GM21723 (cell line): ENCODE results near the gene UCN2.
"Not testable (repeated sequence)": the region's sequence is repeated elsewhere in the genome, so short reads cannot be mapped to it uniquely, and the experiment has no call there.

Experiments used
- ATAC-seq: cut with Tn5 transposase; IDR thresholded peaks from one replicate; pipeline ENCODE4 v1.9.1; 2021; ENCODE audit warnings: mild to moderate bottlenecking, moderate library complexity; ENCODE audit not compliant: unreplicated experiment

Gene UCN2

DNA sequence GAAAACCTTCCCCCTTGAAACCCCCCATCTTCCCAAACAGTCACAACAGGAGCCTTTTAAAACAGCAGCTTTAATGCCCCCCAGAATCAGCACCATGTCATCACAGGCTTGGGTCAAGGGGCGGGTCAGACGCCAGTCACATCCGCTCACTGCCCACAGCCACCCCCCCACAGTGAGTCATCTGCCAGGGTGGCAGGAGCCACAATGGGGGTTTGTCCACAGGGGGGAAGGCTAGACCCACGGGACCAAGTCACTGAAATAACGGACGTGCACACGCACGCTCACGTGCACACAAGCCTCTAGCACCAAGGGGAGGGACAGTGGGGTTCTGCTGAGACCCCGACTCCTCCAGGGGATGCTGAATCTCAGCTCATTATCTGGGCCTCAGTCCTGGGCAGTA, 441 bp upstream of the UCN2 start:
- no peak for ATAC-seq

DNA sequence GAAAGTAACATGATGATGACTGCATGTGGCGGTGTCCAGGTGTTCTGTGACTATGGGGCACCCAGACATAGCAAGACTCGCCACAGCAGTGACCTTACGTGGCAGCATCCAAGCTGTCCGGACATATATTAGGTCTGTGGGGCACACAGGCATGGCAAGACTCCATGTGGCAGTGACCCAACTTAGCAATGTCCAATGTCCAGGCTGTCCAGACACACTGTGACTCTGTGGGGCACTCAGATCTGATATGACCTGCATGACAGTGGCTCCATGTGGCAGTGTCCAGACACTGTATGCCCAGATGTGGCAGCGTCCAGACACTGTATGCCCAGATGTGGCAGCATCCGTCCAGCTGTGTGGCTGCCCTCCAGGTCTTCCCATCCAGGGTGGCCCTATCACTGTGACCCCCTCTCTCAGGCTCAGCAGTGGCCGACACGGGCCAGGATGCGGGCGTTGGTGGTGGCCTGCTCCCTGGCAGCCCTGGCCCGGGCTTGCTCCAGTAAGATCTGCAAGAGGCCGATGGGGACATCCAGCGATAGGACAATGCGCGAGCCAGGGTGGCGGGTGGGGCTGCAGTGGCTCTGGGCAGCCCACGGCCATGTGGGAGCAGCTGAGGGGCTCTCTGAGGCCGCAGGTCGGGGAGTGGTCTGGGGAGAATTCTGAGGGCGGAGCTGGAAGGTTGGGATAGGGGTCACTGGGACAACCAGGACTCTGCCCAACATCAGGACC, 1.1 kb downstream of the UCN2 start:
- ATAC-seq = no peak

DNA sequence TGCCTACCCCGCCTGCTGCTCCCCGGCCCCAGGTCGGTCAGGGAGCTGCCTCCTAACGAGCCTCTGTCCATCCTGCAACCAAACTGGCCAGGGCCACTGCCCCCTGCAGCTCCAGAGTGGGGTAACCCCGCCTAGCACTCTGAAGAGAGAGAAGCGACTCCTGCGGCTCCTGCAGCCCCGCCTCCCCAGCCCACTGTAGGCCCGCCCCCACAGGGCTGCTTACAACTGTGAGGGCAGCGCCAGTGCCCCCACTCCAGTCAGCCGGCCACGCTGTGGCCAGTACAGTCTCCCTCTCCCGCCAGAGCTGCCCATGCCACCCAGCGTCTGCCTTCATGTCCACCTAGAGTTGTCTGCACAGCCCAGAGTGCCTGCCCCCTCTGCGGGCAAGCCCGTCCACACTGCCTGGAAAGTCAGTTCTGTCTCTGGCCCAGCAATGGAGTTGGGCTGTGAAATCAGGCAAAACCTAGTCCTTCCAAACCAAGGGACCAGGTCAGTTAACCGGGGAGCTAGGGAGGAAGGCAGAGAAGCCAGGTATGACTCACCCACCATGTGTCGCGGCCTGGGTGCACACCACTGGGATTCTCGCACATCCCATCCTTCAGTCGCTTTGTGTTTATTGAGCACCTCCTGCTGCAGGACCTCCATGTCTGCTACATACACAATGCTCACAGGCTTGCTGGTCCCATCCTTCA, 2.4 kb downstream of the UCN2 start:
- no peak for ATAC-seq

DNA sequence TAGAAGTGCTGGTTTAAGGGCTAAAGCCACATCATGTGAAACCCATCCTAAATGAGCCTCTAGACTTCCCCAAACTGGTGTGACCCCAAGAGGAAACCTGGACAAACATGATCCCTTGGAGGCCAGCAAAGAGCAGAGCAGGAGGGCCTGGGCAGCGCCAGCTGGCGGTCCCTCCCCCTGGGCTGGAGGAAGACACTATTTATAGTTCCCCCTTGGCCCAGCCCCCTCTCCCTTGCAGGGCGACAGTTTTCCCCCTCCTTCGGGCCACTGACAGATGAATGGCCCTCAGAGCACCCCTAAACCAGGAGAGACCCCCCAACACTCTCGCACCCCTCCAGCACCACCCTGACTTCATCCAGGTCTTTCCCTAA, 2.9 kb downstream of the UCN2 start:
- no peak for ATAC-seq

DNA sequence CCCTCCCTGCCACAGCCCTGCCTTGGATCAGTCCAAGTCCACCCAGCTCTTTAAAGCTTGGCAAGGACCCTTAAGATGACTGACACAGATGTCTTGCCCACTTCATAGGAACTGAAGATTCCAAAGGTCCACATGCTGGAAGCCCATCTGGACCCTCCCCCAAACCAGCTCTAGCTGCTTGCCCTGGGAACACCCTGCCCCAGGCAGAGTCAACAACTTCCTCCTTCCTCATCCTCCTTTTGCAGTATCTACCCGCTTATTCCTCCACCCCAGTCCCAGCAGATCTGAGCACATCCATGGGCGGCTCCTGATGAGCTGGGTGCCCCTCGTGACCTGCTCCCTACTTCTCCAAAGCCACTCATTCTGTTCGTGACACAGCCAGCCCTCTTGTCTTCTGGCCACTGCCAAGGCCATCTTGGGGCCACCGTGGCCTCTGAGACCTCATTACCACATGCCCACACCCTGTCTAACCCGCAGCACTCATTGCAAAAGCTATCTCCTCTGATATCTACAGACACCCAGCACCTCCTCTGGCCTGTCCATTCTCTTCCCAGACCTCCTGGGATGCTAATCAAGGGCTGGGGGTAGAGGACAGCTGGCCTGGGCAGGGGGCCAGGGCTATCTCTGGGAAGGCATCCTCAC, 5.0 kb downstream of the UCN2 start:
- no peak for ATAC-seq

DNA sequence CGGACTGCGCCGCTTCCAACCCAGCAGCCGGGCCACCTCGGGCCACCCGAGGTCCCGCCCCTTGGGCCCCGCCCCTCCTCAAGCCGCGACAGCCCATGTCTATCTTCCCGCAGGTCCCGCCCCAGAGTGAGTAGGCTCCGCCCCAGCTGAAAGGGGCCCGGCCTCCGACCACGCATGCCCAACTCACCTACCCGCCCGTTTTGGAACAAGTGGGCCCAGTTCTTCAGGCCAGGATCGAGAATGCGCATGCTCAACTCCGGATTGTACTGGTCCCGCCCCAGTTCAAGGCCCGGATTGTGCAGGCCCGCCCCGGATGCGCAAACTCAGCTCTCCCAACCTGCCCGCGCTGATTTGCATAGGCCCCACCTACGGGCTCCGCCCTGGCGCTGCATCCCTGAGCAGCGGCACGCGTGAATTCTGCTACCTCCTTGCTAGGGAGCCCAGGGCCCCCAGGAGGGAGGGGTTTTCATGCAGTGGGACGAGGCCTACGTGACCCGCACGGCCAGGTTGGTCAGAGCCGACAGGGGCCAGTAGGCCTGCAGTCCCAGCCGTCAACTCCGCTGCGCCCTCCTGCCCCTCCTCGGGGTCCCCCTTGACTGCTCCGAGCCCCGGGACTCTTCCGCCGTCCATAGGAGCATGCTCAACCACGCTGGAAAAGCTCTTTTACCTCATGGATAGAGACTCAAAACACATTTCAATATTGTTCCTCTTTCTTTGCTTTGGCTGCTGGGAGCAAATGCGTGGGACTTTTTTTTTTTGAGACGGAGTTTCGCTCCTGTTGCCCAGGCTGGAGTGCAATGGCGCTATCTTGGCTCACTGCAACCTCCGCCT, 6.6 kb downstream of the UCN2 start, which contains the start of gene PFKFB4:
Gene PFKFB4 (minus strand): TSS at position 8 of the 831 bp plus-strand sequence. CDS start 26 bp downstream, outside the sequence.
- peak; percentile 83 for ATAC-seq

DNA sequence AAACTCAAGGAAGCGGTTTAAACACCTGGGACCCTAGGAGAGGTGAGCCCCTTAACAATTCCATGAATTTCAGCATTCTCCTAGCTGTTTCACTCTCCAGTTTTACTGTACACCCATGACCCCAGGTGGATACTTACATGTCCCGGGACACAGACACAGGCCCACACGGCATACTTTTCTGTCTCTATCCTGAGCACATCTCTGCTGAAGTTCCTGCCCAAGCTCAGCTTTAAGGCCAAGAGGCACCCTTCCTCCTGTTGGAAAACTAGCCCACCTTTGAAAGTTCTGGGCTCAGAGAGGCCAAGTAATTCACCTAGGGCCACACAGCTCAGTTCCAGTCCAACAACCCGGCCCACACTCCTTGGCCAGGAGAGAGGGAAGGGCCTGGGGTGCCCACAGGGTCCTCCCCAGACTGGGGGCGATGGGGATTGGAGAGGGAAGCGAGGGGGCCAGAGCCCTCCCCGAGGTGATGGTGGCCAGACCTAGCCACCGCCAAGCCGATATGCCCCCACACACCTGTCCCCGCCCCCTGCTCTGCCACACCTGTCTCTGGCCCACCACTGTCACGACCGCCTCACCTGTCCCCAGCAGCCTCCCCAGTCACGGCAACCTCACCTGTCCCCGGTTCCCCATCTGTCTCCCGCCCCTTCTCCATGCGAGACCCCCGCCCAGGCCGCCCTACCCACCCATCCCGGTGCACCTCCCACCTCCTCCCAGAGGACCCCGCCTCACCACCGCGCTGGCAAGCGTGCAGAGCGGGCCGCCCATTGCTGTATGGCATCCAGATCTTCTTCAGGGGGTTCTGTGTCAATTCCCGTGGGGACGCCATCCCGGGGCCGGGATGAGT, 7.4 kb downstream of the UCN2 start:
- no peak for ATAC-seq

DNA sequence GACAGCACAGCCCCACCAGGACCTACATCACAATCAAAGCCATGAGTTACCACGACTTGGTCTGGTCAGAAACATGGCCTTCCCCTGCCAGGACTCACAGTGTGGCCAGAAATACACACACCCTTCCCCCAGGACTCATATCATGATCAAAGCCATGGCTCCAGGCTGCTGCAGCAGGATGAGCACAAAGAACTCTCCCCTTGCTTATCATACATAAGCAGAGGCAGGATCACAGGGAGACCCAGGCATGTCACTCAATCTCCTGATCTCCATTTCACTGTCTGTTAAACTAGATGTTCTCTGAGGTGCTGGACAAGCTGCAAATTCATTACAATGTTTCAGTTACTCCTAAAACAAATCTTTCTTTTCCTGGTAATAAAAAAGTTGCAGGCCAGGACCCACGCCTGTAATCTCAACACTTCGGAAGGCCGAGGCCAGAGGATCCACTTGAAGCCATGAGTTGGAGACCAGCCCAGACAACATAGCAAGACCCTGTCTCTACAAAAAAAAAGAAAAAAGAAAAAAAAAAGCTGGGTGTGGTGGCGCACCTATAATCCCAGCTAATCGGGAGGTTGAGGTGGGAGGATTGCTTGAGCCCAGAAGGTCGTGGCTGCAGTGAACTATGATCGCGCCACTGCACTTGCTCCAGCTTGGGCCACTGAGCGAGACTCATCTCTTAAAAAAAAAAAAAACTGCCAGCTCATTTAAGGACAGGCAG, 8.2 kb downstream of the UCN2 start:
- ATAC-seq = no peak

DNA sequence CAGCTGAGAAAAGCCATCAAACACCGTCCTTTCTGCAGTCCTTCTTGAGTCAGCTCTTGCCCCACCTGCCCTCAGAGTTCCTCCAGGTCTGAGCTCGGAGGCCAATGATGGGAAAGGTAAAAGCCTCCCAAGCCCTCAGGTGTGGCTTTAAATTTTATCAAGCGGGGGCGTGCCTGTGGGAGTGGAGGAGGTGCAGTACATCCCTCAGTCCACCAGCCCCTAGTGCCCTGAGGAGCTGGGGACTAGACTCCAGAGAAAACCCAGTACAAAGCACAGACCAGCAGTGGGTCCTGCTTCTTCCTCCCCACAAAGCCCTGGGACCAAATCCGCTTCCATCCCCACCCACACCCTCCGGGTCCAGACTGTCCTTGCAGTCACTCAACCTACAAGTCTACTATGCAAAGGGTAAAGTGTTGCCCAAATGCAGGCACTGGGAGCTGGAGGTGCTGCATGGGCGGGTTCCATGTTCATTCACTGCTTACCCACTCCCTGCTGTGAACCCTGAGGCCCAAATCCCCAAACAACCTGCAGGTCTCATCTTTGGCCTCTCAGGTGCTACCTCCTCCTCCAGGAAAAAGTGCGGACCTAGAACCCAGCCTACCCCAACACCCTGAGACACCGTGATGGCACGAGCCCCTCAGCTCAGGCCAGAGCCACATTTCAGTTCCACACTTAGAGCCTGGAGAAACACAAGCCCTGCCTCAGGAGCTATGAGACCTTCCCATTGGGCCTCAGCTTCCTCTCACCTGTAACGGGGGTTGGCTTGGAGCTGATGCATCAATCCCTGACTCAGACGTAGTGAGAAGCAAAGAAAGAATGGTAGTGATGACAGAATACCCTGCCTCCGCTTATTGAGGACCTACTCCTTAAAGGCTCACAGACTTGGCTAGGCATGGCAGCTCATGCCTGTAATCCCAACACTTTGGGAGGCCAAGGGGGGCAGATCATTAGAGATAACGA, 9.4 kb downstream of the UCN2 start:
- no peak for ATAC-seq

DNA sequence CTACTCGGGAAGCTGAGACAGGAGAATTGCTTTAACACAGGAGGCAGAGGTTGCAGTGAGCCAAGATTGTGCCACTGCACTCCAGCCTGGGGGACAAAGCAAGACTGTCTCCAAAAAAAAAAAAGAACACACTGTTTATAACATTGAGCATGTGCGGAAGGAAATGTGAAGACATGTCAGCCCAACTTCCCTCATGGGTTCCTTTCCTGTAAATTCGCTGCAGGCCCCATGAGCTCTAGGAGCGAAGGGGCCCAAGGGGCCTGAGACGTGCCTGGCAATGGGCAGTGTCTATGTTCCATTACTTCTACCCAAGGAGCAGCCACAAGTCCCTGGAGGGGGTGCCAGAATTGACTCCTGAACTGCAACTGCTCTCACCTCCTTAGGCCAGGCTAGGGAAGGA, 10.2 kb downstream of the UCN2 start:
- ATAC-seq = no peak

DNA sequence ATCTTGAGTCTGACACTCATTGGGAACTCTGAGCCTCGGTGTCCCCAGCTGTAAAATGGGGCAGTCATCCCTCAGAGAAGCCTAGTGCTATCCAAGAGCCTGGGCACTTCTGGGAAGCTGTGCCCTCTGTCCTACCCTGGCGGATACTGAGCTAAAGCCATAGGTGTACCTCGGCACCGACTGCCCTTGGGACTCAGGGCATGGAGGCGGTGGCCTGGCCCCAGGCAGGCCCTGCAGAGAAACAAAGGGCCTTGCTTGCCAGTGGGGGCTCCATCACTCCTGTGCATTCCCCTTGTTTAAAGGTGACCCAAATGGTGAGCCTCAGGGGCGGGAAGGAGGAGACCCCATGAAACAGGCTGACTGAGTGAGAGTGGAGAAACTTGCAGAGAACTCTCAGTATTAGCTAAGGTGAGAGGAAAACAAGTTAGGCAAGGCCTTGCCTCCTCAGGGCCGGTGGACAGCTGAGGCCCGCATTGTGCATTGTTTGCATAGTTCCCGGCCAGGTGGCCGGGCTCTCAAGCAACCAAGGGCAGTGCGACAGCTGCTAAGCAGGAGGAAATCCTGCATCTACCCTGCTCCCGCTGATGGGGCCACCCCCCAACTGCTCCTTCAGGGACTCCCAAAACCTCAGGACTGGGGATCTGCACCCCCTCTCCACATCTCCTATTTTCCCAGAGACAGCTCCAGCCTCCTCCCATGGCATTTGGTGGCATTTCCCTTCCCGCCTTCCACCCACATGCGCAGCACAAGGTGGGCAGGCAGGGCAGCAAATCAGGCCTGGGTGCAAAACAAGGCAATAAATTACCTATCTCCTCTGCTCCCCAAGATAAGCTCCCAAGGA, 11.2 kb downstream of the UCN2 start:
- ATAC-seq = no peak

DNA sequence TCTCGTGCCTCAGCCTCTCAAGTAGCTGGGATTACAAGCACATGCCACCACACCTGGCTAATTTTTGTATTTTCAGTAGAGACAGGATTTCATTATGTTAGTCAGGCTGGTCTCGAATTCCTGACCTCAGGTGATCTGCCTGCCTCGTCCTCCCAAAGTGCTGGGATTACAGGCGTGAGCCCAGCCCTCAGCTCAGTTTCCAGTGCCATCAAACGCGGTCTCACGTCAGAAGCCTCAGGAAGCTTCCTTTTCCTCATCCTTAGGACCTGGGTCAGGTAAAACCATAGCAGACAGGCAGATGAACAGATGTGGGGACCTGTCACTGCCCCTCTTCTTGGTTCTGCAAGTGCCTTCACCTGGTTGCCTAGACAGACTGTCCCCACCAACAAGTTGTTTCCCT, 11.9 kb downstream of the UCN2 start:
- ATAC-seq = not testable (repeated sequence)

DNA sequence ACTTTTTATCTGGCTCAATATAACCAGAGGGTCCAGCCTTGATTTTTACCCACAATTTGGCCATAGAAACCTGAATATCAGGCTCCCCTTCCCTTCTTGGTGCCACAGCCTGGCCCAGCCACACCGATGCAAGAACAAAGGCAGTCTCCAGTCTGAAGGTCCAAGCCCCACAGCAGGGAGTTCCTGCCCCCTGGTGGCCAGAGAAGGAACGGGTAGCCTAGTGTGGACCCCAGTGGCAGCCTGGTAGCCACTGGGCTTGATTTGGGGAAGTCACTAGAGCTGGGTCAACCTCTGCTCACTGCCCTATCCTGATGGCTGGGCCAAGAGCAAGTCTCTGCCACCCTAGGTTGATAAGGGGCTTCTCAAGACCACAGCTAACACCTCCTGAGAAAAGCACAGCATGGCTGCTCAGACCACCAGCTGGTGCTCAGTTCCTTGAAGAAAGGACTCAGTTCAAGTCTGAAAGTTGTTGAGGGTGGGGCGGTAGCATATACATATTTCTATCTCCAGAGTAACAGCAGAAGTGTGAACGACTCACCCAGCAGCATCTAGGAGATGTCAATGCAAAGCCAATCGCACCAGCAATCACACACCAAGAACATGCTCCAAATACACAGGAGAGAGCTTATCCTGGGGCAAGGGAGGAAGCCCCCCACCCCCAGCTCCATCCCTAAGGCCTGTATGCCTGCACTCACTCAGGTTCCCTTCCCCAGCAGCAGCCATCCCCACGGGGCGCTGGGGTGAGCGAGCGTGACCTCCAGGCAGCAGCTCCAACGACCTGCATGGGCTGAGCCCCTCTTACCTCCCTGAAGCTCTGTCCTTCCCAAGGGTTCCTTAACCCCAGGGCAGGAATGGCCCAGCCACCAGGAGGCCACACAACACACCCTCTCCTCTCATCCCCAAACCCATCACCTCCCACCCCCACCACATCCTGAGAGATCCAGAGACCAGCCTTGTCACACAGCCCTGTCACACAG, 14.6 kb downstream of the UCN2 start:
- peak; percentile 68 for ATAC-seq

DNA sequence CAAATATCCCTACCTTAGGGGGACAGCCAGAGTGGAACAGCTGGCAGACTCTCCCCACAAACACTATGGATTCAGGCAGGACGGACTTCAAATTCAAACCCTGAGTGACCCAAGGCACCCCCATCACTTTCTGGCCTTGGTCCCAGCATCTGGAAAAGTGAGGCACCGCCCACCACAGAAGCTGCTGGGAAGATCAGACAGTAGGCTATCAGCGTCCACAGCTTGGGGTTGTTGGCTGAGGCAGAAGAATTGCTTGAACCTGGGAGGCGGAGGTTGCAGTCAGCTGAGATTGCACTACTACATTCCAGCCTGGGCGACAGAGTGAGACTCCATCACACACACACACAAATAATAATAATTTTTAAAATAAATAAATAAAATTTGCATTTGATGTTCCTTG, 15.5 kb downstream of the UCN2 start:
- no peak for ATAC-seq

DNA sequence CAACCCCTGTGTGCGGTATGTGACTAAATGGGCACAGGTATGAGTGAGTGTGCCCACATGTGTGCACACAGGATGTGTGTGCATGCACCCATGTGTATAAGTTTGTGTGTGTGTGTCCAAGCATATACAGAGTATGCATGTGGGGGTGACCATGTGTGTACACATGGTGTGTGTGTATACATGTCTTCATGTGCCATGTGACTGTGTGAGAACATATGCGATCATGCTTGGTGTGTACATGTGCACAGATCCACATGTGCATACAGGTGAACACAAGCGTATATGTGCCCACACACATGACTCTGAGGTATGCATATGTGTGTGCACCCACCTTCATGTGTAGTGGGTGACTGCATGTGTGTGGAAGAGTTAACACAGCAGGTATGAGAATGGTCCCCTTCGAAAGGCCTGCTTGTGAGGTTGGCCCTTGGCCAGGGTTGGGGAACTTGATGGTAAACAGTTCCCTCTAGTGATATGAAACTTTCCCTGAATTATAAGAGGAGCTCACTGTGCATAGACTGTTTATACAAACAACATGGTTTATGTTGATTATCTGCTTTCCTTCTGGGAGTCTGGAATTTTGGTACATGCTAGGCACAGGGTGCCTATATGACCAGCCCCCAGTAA, 17.3 kb downstream of the UCN2 start:
- no peak for ATAC-seq

DNA sequence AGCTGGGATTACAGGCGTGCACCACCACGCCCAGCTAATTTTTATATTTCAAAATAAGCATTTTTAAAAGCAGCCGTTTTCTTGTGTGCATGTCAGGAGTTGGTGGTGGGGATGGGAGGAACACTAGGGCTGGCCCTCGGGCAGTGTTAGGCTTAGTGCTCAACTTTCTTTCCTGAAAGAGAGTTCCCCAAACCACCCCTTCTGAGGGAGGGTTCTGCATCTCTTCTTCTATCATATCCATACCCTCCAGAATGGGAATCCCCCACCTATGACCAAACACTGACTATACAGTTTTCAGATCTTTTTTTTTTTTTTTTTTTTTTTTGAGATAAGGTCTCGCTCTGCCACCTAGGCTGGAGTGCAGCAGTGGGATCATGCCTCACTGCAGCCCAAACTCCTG, 19.4 kb downstream of the UCN2 start:
- no peak for ATAC-seq
